Activated naive CD4-positive, alpha-beta T cell treated with anti-CD3 and anti-CD28 coated beads, Interleukin-2, amount 50 U/mL, for 24 hours (primary cell): ENCODE results near the gene MICU1.

Source experiments
- H3K27ac Mint-ChIP-seq: one replicate; pipeline ENCODE4 v1.8.0; 2021; ENCODE audit warnings: mild to moderate bottlenecking, mixed read lengths
- H3K27me3 Mint-ChIP-seq: one replicate; pipeline ENCODE4 v1.8.0; 2021; ENCODE audit warnings: mixed read lengths
- H3K36me3 Mint-ChIP-seq: one replicate; pipeline ENCODE4 v1.8.0; 2021; ENCODE audit warnings: mixed read lengths
- H3K4me1 Mint-ChIP-seq: one replicate; pipeline ENCODE4 v1.8.0; 2021; ENCODE audit warnings: mixed read lengths
- H3K4me3 Mint-ChIP-seq: one replicate; pipeline ENCODE4 v1.8.0; 2021; ENCODE audit warnings: mild to moderate bottlenecking, mixed read lengths
- H3K9me3 Mint-ChIP-seq: one replicate; pipeline ENCODE4 v1.8.0; 2021; ENCODE audit warnings: mixed read lengths

Gene MICU1

GRCh38 chr10:72645263-72645858 lies 19.5 kb upstream of the MICU1 start:
- no peak overlapping the region for H3K4me3 Mint-ChIP-seq
- H3K27ac Mint-ChIP-seq = no peak overlapping the region
- no peaks in the 10 kb centered on the region for H3K9me3 Mint-ChIP-seq
- H3K27me3 Mint-ChIP-seq = peaks cover 2% of the 10 kb centered on the region
- H3K4me1 Mint-ChIP-seq = no peaks in the 10 kb centered on the region
- no peaks in the 10 kb centered on the region for H3K36me3 Mint-ChIP-seq

GRCh38 chr10:72642318-72642717 lies 16.4 kb upstream of the MICU1 start:
- H3K4me1 Mint-ChIP-seq = peaks cover 3% of the 10 kb centered on the region
- H3K27ac Mint-ChIP-seq = no peak overlapping the region

GRCh38 chr10:72639441-72639873 lies 13.6 kb upstream of the MICU1 start:
- Mint-ChIP-seq H3K36me3 (no peaks in the 10 kb centered on the region), H3K9me3 (no peaks in the 10 kb centered on the region), H3K27me3 (peaks cover 2% of the 10 kb centered on the region), H3K27ac (no peak overlapping the region), H3K4me1 (peaks cover 5% of the 10 kb centered on the region), H3K4me3 (no peak overlapping the region)

More at GRCh38 chr10:72642318-72642717, 16.4 kb upstream of the MICU1 start:
- H3K36me3 Mint-ChIP-seq = no peaks in the 10 kb centered on the region
- H3K27me3 Mint-ChIP-seq = peaks cover 2% of the 10 kb centered on the region
- H3K9me3 Mint-ChIP-seq = no peaks in the 10 kb centered on the region
- H3K4me3 Mint-ChIP-seq = no peak overlapping the region

GRCh38 chr10:72638586-72639440 lies 12.9 kb upstream of the MICU1 start:
- Mint-ChIP-seq H3K4me1 (peaks cover 5% of the 10 kb centered on the region), H3K4me3 (no peak overlapping the region), H3K27ac (no peak overlapping the region)

GRCh38 chr10:72637398-72637857 lies 11.5 kb upstream of the MICU1 start:
- H3K9me3 Mint-ChIP-seq = no peaks in the 10 kb centered on the region
- peaks cover 5% of the 10 kb centered on the region for H3K4me1 Mint-ChIP-seq
- H3K4me3 Mint-ChIP-seq = no peak overlapping the region
- H3K27ac Mint-ChIP-seq = no peak overlapping the region
- peaks cover 2% of the 10 kb centered on the region for H3K27me3 Mint-ChIP-seq
- H3K36me3 Mint-ChIP-seq = no peaks in the 10 kb centered on the region

More at GRCh38 chr10:72638586-72639440, 12.9 kb upstream of the MICU1 start:
- Mint-ChIP-seq H3K36me3 (no peaks in the 10 kb centered on the region), H3K27me3 (peaks cover 2% of the 10 kb centered on the region), H3K9me3 (no peaks in the 10 kb centered on the region)

GRCh38 chr10:72630144-72630543 lies 4.3 kb upstream of the MICU1 start:
- Mint-ChIP-seq H3K27ac (no peak overlapping the region), H3K36me3 (peaks cover 1% of the 10 kb centered on the region), H3K27me3 (no peaks in the 10 kb centered on the region), H3K4me3 (no peak overlapping the region), H3K9me3 (no peaks in the 10 kb centered on the region), H3K4me1 (peaks cover 3% of the 10 kb centered on the region)

GRCh38 chr10:72626444-72626754 lies 520 bp upstream of the MICU1 start:
- H3K27me3 Mint-ChIP-seq = no peaks in the 10 kb centered on the region
- peaks cover 1% of the 10 kb centered on the region for H3K36me3 Mint-ChIP-seq

GRCh38 chr10:72625276-72625607 lies 637 bp downstream of the MICU1 start:
- peak overlapping the region; percentile 100 for H3K4me3 Mint-ChIP-seq
- peaks cover 19% of the 10 kb centered on the region for H3K4me1 Mint-ChIP-seq
- no peaks in the 10 kb centered on the region for H3K27me3 Mint-ChIP-seq
- H3K27ac Mint-ChIP-seq = peak overlapping the region; percentile 100
- H3K36me3 Mint-ChIP-seq = peaks cover 1% of the 10 kb centered on the region
- H3K9me3 Mint-ChIP-seq = no peaks in the 10 kb centered on the region

More at GRCh38 chr10:72626444-72626754, 520 bp upstream of the MICU1 start:
- peaks cover 16% of the 10 kb centered on the region for H3K4me1 Mint-ChIP-seq
- peak overlapping the region; percentile 100 for H3K27ac Mint-ChIP-seq
- H3K4me3 Mint-ChIP-seq = peak overlapping the region; percentile 100
- no peaks in the 10 kb centered on the region for H3K9me3 Mint-ChIP-seq

- Mint-ChIP-seq H3K27ac (no peak overlapping the region), H3K9me3 (no peaks in the 10 kb centered on the region), H3K36me3 (peaks cover 4% of the 10 kb centered on the region), H3K4me1 (peaks cover 24% of the 10 kb centered on the region), H3K27me3 (no peaks in the 10 kb centered on the region), H3K4me3 (no peak overlapping the region)
These were observed 3.6 kb downstream of the MICU1 start for GRCh38 chr10:72622271-72622670.

GRCh38 chr10:72616716-72617115 lies 9.2 kb downstream of the MICU1 start:
- peaks cover 28% of the 10 kb centered on the region for H3K4me1 Mint-ChIP-seq
- peaks cover 11% of the 10 kb centered on the region for H3K9me3 Mint-ChIP-seq
- H3K36me3 Mint-ChIP-seq = peaks cover 16% of the 10 kb centered on the region
- no peak overlapping the region for H3K4me3 Mint-ChIP-seq
- H3K27me3 Mint-ChIP-seq = no peaks in the 10 kb centered on the region
- H3K27ac Mint-ChIP-seq = no peak overlapping the region

- H3K4me1 Mint-ChIP-seq = peaks cover 32% of the 10 kb centered on the region
- no peaks in the 10 kb centered on the region for H3K27me3 Mint-ChIP-seq
- no peak overlapping the region for H3K4me3 Mint-ChIP-seq
- peak overlapping the region; percentile 64 for H3K27ac Mint-ChIP-seq
- peaks cover 11% of the 10 kb centered on the region for H3K9me3 Mint-ChIP-seq
- H3K36me3 Mint-ChIP-seq = peaks cover 17% of the 10 kb centered on the region
These were observed 9.9 kb downstream of the MICU1 start for GRCh38 chr10:72615970-72616369.

GRCh38 chr10:72612203-72612826 lies 13.6 kb downstream of the MICU1 start:
- Mint-ChIP-seq H3K4me1 (peaks cover 31% of the 10 kb centered on the region), H3K36me3 (peaks cover 24% of the 10 kb centered on the region), H3K27me3 (no peaks in the 10 kb centered on the region), H3K9me3 (peaks cover 11% of the 10 kb centered on the region), H3K4me3 (no peak overlapping the region), H3K27ac (no peak overlapping the region)

GRCh38 chr10:72611783-72612182 lies 14.1 kb downstream of the MICU1 start:
- Mint-ChIP-seq H3K4me3 (no peak overlapping the region), H3K27me3 (no peaks in the 10 kb centered on the region), H3K27ac (no peak overlapping the region), H3K4me1 (peaks cover 31% of the 10 kb centered on the region), H3K9me3 (peaks cover 8% of the 10 kb centered on the region), H3K36me3 (peaks cover 20% of the 10 kb centered on the region)

- no peaks in the 10 kb centered on the region for H3K9me3 Mint-ChIP-seq
- no peak overlapping the region for H3K4me3 Mint-ChIP-seq
- no peaks in the 10 kb centered on the region for H3K27me3 Mint-ChIP-seq
- H3K36me3 Mint-ChIP-seq = peaks cover 13% of the 10 kb centered on the region
- H3K4me1 Mint-ChIP-seq = peaks cover 26% of the 10 kb centered on the region
- H3K27ac Mint-ChIP-seq = no peak overlapping the region
These were observed 15.4 kb downstream of the MICU1 start for GRCh38 chr10:72610466-72610865.

- H3K9me3 Mint-ChIP-seq = no peaks in the 10 kb centered on the region
- H3K27ac Mint-ChIP-seq = no peak overlapping the region
- H3K4me3 Mint-ChIP-seq = no peak overlapping the region
- H3K4me1 Mint-ChIP-seq = peaks cover 9% of the 10 kb centered on the region
- H3K27me3 Mint-ChIP-seq = no peaks in the 10 kb centered on the region
- peaks cover 9% of the 10 kb centered on the region for H3K36me3 Mint-ChIP-seq
These were observed 20.8 kb downstream of the MICU1 start for GRCh38 chr10:72605122-72605521.

- H3K4me3 Mint-ChIP-seq = no peak overlapping the region
- H3K27ac Mint-ChIP-seq = no peak overlapping the region
- peaks cover 11% of the 10 kb centered on the region for H3K4me1 Mint-ChIP-seq
- H3K9me3 Mint-ChIP-seq = no peaks in the 10 kb centered on the region
- H3K27me3 Mint-ChIP-seq = no peaks in the 10 kb centered on the region
- peaks cover 8% of the 10 kb centered on the region for H3K36me3 Mint-ChIP-seq
These were observed 24.7 kb downstream of the MICU1 start for GRCh38 chr10:72601144-72601543.
